Dermis microvascular lymphatic vessel endothelial cell (primary cell): ENCODE measurements around the gene TOM1. TPM values are rescaled to one million over a fixed set of nuclear protein-coding genes. Genes with fewer than 3 reads are reported as not detected.
A peak's percentile ranks its signal among the peaks of the same experiment; 100 is the strongest.

Source experiments
- DNase-seq, 2 donors: peaks; one replicate each; pipeline versions ENCODE4 v3.0.0 to v3.0.0-alpha.2; 2010; ENCODE audit warnings: low read depth in 2 of 2
- total RNA-seq: library from RNA; depleted of rRNA; stranded (reverse); fragments of >200 nt; gene quantifications from 2 replicates; pipeline ENCODE4 v1.2.1, GENCODE V29; 2014

Gene TOM1
- total RNA-seq, 1 donor from 2014 or later, result 16.6 TPM

GRCh38 chr22:35307372-35307771 is 7.7 kb downstream of the TOM1 start:
- no peak for DNase-seq

- DNase-seq, result peak in 1 of 2 donors; percentile 63
Measured at GRCh38 chr22:35307892-35308291, 8.2 kb downstream of the TOM1 start.

GRCh38 chr22:35308480-35309021 is 8.9 kb downstream of the TOM1 start:
- no peak for DNase-seq

GRCh38 chr22:35310556-35311550 is 11.2 kb downstream of the TOM1 start:
- no peak for DNase-seq

- no peak for DNase-seq
Measured at GRCh38 chr22:35311551-35311999, 11.9 kb downstream of the TOM1 start.

GRCh38 chr22:35312198-35313059 is 12.7 kb downstream of the TOM1 start:
- peak; percentile 56 to 58 for DNase-seq

- peak; percentile 92 to 97 for DNase-seq
Measured at GRCh38 chr22:35313311-35314121, 13.8 kb downstream of the TOM1 start.

GRCh38 chr22:35314161-35314942 is 14.7 kb downstream of the TOM1 start:
- peak in 1 of 2 donors; percentile 44 for DNase-seq

- DNase-seq, result no peak
Measured at GRCh38 chr22:35315141-35315854, 15.6 kb downstream of the TOM1 start.

- no peak for DNase-seq
Measured at GRCh38 chr22:35315855-35316745, 16.4 kb downstream of the TOM1 start.

- no peak for DNase-seq
Measured at GRCh38 chr22:35316751-35317150, 17.1 kb downstream of the TOM1 start.

GRCh38 chr22:35317680-35318290 is 18.1 kb downstream of the TOM1 start:
- no peak for DNase-seq

- no peak for DNase-seq
Measured at GRCh38 chr22:35318346-35319215, 18.9 kb downstream of the TOM1 start.

- no peak for DNase-seq
Measured at GRCh38 chr22:35319244-35319985, 19.7 kb downstream of the TOM1 start.

- DNase-seq, result no peak
Measured at GRCh38 chr22:35322126-35322525, 22.4 kb downstream of the TOM1 start.

GRCh38 chr22:35322893-35323292 is 23.2 kb downstream of the TOM1 start:
- DNase-seq, result no peak
